ENCODE measurements around the gene JPH2. TPM values are rescaled to one million over a fixed set of nuclear protein-coding genes. Genes with fewer than 3 reads are reported as not detected.

The JPH2 gene
- total RNA-seq, 1 experiment from 2014 or later, result 15.8 TPM

DNA sequence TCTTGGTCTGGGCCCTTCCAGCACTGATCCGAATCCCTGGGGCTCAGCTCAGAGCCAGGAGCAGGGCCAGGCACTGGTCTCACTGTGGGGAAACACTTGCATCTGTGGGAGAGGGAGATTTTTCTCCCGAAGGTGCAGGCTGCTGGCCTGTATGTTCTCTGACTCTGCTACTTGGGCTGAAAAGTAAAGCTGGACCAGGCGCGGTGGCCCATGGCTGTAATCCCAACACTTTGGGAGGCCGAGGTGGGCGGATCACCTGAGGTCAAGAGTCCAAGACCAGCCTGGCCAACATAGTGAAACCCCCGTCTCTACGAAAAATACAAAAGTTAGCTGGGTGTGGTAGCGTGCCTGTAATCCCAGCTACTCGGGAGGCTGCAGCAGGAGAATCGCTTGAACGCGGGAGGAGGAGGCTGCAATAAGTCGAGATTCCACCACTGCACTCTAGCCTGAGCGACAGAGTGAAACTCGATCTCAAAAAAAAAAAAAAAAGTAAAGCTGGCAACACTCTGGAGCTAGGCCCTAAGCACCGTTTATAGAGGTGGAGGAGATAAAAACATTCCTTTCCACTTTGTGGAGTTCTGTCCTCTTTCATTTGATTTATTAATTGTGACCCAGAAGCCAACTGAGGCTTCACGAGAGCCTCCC is 41.7 kb downstream of the JPH2 start:
- Histone ChIP-seq H3K27ac (ENCODE audit: low read length) (no peak overlapping the region), H3K27me3 (ENCODE audit: low read length) (no peaks in the 10 kb centered on the region), H3K9me2 (replicated peaks; ENCODE audit: low read length) (no peaks in the 10 kb centered on the region), H3K79me2 (ENCODE audit: low read length) (no peaks in the 10 kb centered on the region), H3K9ac (ENCODE audit: low read length) (no peak overlapping the region), H4K20me1 (ENCODE audit: low read length) (no peaks in the 10 kb centered on the region), H3K36me3 (ENCODE audit: low read depth, low read length) (no peaks in the 10 kb centered on the region), H3K4me3 (ENCODE audit: low read length) (no peak overlapping the region), H3K9me3 (ENCODE audit: low read length) (no peaks in the 10 kb centered on the region), H3F3A (ENCODE audit: low read length, unreplicated experiment) (no peaks in the 10 kb centered on the region), H3K4me2 (ENCODE audit: low read length) (no peak overlapping the region), H3K4me1 (ENCODE audit: insufficient read depth, low read length) (no peaks in the 10 kb centered on the region), H2AFZ (ENCODE audit: low read length) (no peak overlapping the region)
- CTCF ChIA-PET, result no interaction called here
- BruUV-seq (replicated peaks), result no TSS peak
- POLR2A ChIA-PET (ENCODE audit: unreplicated experiment), result interaction anchor here (0.6 kb wide), 1 partner anchor 71 kb away, joined by 5 read pairs; no protein-coding TSS in a partner anchor
- intact Hi-C loops (cut with micrococcal nuclease), result no loop called here
- TF ChIP-seq EZH2 (IDR thresholded peaks at IDR 0.05; ENCODE audit: low read length, unreplicated experiment) (no peak), EZH2phosphoT487 (IDR thresholded peaks at IDR 0.05; ENCODE audit: borderline replicate concordance, low read length) (no peak)
- TF ChIP-seq, protein P1, sequence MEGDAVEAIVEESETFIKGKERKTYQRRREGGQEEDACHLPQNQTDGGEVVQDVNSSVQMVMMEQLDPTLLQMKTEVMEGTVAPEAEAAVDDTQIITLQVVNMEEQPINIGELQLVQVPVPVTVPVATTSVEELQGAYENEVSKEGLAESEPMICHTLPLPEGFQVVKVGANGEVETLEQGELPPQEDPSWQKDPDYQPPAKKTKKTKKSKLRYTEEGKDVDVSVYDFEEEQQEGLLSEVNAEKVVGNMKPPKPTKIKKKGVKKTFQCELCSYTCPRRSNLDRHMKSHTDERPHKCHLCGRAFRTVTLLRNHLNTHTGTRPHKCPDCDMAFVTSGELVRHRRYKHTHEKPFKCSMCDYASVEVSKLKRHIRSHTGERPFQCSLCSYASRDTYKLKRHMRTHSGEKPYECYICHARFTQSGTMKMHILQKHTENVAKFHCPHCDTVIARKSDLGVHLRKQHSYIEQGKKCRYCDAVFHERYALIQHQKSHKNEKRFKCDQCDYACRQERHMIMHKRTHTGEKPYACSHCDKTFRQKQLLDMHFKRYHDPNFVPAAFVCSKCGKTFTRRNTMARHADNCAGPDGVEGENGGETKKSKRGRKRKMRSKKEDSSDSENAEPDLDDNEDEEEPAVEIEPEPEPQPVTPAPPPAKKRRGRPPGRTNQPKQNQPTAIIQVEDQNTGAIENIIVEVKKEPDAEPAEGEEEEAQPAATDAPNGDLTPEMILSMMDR (conservative IDR thresholded peaks at IDR 0.05; ENCODE audit: low read depth, low read length), result no peak
- ATAC-seq (no peak), DNase-seq (no peak)

DNA sequence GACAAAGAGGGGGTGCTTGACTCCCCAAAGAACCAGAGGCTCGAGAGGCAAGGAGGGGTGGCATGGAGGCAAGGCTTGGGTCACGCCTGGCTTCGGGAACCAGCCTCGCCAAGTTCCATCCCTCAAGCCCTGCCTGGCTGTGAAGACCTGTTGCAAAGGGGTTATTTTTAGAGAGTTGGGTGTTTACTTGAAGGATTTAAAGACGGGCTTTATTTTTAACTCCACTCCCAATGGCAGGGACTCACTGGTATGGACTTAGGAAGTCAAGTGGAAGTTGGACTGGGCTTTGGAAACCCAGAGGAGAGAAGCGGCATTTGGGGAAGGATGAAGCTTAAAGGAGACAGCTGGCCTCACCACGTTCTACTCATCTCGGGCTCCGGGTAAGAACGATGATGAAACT is 43.1 kb downstream of the JPH2 start:
- H2AFZ ChIP-seq (ENCODE audit: low read length), result no peak overlapping the region
- H3K79me2 ChIP-seq (ENCODE audit: low read length), result no peaks in the 10 kb centered on the region
- ChIA-PET POLR2A (ENCODE audit: unreplicated experiment) (interaction anchor here (0.5 kb wide), 1 partner anchor 54 kb away, joined by 3 read pairs; no protein-coding TSS in a partner anchor), CTCF (no interaction called here)
- intact Hi-C loops (cut with micrococcal nuclease), result no loop called here
- no peak for TF ChIP-seq EZH2 (IDR thresholded peaks at IDR 0.05; ENCODE audit: low read length, unreplicated experiment)
- TF ChIP-seq, protein P1 (conservative IDR thresholded peaks at IDR 0.05; ENCODE audit: low read depth, low read length), result no peak
- TF ChIP-seq EZH2phosphoT487 (IDR thresholded peaks at IDR 0.05; ENCODE audit: borderline replicate concordance, low read length), result no peak
- no peaks in the 10 kb centered on the region for H3K9me2 ChIP-seq (replicated peaks; ENCODE audit: low read length)
- no peaks in the 10 kb centered on the region for H3K9me3 ChIP-seq (ENCODE audit: low read length)
- no peak overlapping the region for H3K27ac ChIP-seq (ENCODE audit: low read length)
- H3K4me2 ChIP-seq (ENCODE audit: low read length), result no peak overlapping the region
- no peak overlapping the region for H3K9ac ChIP-seq (ENCODE audit: low read length)
- H3K27me3 ChIP-seq (ENCODE audit: low read length), result no peaks in the 10 kb centered on the region
- no peaks in the 10 kb centered on the region for H4K20me1 ChIP-seq (ENCODE audit: low read length)
- H3K4me3 ChIP-seq (ENCODE audit: low read length), result no peak overlapping the region
- H3K36me3 ChIP-seq (ENCODE audit: low read depth, low read length), result no peaks in the 10 kb centered on the region
- DNase-seq (no peak), ATAC-seq (no peak)
- H3F3A ChIP-seq (ENCODE audit: low read length, unreplicated experiment), result no peaks in the 10 kb centered on the region
- BruUV-seq (replicated peaks), result no TSS peak
- H3K4me1 ChIP-seq (ENCODE audit: insufficient read depth, low read length), result no peaks in the 10 kb centered on the region

DNA sequence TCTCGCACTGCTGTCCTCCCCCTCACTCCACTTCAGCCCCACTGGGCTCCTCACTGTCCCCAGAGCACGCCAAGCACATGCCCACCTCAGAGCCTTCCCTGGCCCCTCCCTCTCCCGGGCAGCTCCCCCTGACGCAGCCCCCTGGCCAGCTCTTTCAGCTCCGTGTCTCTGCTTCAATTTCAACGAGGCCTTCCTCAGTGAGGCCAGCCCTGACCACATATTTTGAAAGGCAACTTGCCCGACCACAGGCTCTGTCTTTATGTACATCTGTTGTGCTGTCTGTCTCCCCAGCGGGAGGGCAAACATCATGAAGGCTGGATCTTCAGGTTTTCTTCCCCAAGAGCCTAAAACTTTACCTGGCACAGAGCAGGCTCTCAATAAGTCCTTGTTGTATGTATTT is 44.6 kb downstream of the JPH2 start:
- Histone ChIP-seq H3K27me3 (ENCODE audit: low read length) (no peaks in the 10 kb centered on the region), H3K4me3 (ENCODE audit: low read length) (no peak overlapping the region), H3F3A (ENCODE audit: low read length, unreplicated experiment) (no peaks in the 10 kb centered on the region), H4K20me1 (ENCODE audit: low read length) (no peaks in the 10 kb centered on the region), H3K4me2 (ENCODE audit: low read length) (no peak overlapping the region), H3K36me3 (ENCODE audit: low read depth, low read length) (no peaks in the 10 kb centered on the region), H3K79me2 (ENCODE audit: low read length) (no peaks in the 10 kb centered on the region), H3K9ac (ENCODE audit: low read length) (no peak overlapping the region), H2AFZ (ENCODE audit: low read length) (no peak overlapping the region), H3K27ac (ENCODE audit: low read length) (no peak overlapping the region), H3K9me2 (replicated peaks; ENCODE audit: low read length) (no peaks in the 10 kb centered on the region), H3K4me1 (ENCODE audit: insufficient read depth, low read length) (no peaks in the 10 kb centered on the region), H3K9me3 (ENCODE audit: low read length) (no peaks in the 10 kb centered on the region)
- no peak for DNase-seq
- no peak for TF ChIP-seq EZH2 (IDR thresholded peaks at IDR 0.05; ENCODE audit: low read length, unreplicated experiment)
- ATAC-seq, result no peak
- intact Hi-C loops (cut with micrococcal nuclease), result no loop called here
- ChIA-PET POLR2A (ENCODE audit: unreplicated experiment) (no interaction called here), CTCF (no interaction called here)
- no TSS peak for BruUV-seq (replicated peaks)

Measured in PC-3 (cell line).